Measurements from ENCODE around the gene PDZD4. TPM values are rescaled to one million over a fixed set of nuclear protein-coding genes. Genes with fewer than 3 reads are reported as not detected.

PDZD4 gene
- total RNA-seq, 4 donors from 2014 or later, result 2.2 to 6.4 (median 4.6) TPM

GRCh38 chrX:153782313-153782712, 48.0 kb downstream of the PDZD4 start:
- 20 to 65% methylated on average over 3 to 10 of the region's 11 CpGs for WGBS, 2 donors
- no peak overlapping the region for H3K4me3 ChIP-seq (ENCODE audit: low read depth, poor library complexity, severe bottlenecking)
- no peak for DNase-seq (ENCODE audit: low spot score in 2 of 2)
- intact Hi-C loops (cut with DNase I; ENCODE audit: low total_unique reads), result no loop called here
- TF ChIP-seq POLR2A (IDR thresholded peaks at IDR 0.05) (no peak), CTCF (IDR thresholded peaks at IDR 0.05) (no peak)

GRCh38 chrX:153781428-153782047, 48.8 kb downstream of the PDZD4 start:
- 37 to 67% methylated on average over 2 to 24 of the region's 24 CpGs for WGBS, 2 donors
- no peak overlapping the region for H3K4me3 ChIP-seq (ENCODE audit: low read depth, poor library complexity, severe bottlenecking)
- no peak for DNase-seq (ENCODE audit: low spot score in 2 of 2)
- TF ChIP-seq CTCF (IDR thresholded peaks at IDR 0.05), result no peak
- intact Hi-C loops (cut with DNase I; ENCODE audit: low total_unique reads), result no loop called here

- WGBS, 2 donors, result 7 to 60% methylated on average over 27 to 30 of the region's 52 CpGs
- intact Hi-C loops (cut with DNase I; ENCODE audit: low total_unique reads), result no loop called here
- no peak within 1 kb of the TSS for H3K4me3 ChIP-seq (ENCODE audit: low read depth, poor library complexity, severe bottlenecking)
- no peak for DNase-seq (ENCODE audit: low spot score in 2 of 2)
- TF ChIP-seq CTCF (IDR thresholded peaks at IDR 0.05), result no peak
- no peak for TF ChIP-seq POLR2A (IDR thresholded peaks at IDR 0.05)
Measured at GRCh38 chrX:153780678-153781427, 49.5 kb downstream of the PDZD4 start, which contains the start of gene SRPK3. TSS of gene SRPK3 (plus strand) at chrX:153781041. CDS start at chrX:153781087, 46 bp downstream.

GRCh38 chrX:153779891-153780677, 50.3 kb downstream of the PDZD4 start:
- 76 to 90% methylated on average over 9 to 18 of the region's 18 CpGs for WGBS, 2 donors
- intact Hi-C loops (cut with DNase I; ENCODE audit: low total_unique reads), result no loop called here
- H3K4me3 ChIP-seq (ENCODE audit: low read depth, poor library complexity, severe bottlenecking), result no peak overlapping the region

GRCh38 chrX:153778684-153779101, 51.7 kb downstream of the PDZD4 start:
- no peak overlapping the region for H3K4me3 ChIP-seq (ENCODE audit: low read depth, poor library complexity, severe bottlenecking)
- intact Hi-C loops (cut with DNase I; ENCODE audit: low total_unique reads), result no loop called here
- TF ChIP-seq POLR2A (IDR thresholded peaks at IDR 0.05) (no peak), CTCF (IDR thresholded peaks at IDR 0.05) (no peak)
- WGBS, 2 donors, result 66% methylated on average over 13 of the region's 16 CpGs; no CpG with 5 or more reads in 1 of the 2 donors
- no peak for DNase-seq (ENCODE audit: low spot score in 2 of 2)

More at GRCh38 chrX:153779891-153780677, 50.3 kb downstream of the PDZD4 start:
- TF ChIP-seq POLR2A (IDR thresholded peaks at IDR 0.05) (no peak), CTCF (IDR thresholded peaks at IDR 0.05) (no peak)
- no peak for DNase-seq (ENCODE audit: low spot score in 2 of 2)

Measured in lower leg skin (tissue), 4 donors.